HS-5 (cell line): Measurements from ENCODE around the gene ARFRP1.
"Not testable (repeated sequence)": the region's sequence is repeated elsewhere in the genome, so short reads cannot be mapped to it uniquely, and the experiment has no call there.

ENCODE experiments used
- DNase-seq: peaks from one replicate; pipeline ENCODE4 v3.0.0-alpha.2; 2012; ENCODE audit warnings: low read depth

The ARFRP1 gene

DNA sequence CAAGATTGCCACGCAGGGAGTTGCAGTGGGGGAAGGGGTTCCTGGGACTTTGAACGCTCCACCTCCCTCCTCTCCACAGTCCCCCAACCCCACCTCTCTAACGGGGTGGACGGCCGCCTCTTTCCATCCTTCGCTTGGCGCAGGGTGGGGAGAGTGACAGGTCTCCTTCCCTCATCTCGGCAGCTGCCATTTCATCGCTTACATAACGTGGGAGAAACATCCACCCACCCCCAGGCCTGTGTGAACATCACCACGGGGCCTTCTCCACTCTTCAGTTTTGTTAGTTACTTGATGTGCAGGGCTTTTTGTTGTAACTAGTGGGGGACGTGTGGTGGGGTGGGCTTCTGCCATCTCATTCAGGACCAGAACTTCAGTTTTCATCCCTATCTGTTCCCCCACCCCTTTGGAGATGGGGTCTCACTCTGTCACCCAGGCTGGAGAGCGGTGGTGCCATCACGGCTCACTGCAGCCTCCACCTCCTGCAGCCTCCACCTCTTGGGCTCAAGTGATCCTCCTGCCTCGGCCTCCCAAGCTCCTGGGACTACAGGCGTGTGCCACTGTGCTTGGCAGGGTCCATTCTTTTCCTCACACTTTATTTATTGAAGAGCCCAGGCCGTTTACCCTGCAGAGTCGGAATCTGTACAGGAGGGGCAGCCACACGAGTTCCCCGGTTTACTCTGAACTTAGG is 32.0 kb downstream of the ARFRP1 start:
- no peak for DNase-seq

DNA sequence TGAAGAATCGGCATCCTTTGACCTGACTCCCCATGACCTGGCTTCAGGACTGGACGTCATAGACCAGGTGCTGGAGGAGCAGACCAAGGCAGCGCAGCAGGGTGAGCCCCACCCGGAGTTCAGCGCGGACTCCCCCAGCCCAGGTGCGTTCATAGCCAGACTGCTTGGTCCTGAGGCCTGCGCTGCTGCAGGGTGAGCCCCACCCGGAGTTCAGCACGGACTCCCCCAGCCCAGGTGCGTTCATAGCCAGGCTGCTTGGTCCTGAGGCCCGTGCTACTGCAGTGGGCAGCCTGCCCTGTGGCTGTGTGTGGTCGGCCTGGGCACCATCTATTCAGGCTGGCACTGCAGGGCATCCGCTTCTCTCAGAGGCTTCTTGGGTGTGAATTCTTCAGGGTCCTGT is 33.8 kb downstream of the ARFRP1 start:
- DNase-seq: no peak

DNA sequence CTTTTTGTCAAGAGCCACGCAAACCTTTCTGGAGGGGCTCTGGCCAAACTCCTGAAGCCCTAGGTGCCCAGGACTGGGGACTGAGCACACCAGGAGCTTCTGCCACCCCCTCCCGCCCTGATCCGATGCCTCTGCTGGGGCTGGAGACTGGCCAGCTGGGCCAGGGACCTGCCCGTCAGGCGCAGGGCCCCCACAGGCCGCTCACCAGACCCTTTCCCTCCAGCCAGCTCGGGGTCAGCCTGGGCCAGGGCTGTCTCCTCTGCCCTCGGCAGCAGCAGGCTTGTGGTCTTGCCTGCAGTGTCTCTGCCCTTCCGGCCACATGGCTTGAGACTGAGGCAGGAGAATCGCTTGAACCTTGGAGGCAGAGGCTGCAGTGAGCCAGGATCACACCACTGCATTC is 35.1 kb downstream of the ARFRP1 start:
- no peak for DNase-seq

DNA sequence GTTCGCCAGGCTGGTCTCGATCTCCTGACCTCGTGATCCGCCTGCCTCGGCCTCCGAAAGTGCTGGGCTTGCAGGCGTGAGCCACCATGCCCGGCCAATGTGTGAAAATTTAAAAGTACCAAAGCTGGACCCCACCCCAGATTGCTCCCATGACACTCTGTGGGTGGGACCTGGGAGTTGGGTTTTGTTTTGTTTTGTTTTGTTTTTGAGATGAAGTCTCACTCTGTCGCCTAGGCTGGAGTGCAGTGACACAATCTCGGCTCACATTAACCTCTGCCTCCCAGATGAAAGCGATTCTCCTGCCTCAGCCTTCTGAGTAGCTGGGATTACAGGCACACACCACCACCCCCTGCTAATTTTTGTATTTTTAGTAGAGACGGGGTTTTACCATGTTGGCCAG is 36.1 kb downstream of the ARFRP1 start:
- DNase-seq: not testable (repeated sequence)

DNA sequence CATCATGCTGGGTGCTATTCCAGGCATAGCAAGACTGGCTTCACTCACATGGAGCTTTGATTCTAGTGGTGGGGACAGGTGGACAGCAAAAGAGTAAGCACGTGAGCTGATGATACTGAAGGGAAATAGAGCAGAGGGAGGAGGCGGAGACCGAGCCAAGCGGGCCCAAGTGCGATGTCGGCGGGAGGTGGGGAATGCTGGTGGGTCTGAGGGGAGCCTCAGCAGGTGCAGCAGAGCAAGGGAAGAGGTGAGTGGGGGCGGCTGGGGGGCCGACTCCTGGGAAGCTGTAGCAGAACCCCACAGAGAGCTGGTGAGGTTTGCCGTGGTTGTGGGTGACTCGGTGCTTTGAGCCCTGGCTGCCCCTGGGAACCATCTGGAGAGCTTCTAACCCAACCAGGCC is 39.4 kb downstream of the ARFRP1 start:
- no peak for DNase-seq

DNA sequence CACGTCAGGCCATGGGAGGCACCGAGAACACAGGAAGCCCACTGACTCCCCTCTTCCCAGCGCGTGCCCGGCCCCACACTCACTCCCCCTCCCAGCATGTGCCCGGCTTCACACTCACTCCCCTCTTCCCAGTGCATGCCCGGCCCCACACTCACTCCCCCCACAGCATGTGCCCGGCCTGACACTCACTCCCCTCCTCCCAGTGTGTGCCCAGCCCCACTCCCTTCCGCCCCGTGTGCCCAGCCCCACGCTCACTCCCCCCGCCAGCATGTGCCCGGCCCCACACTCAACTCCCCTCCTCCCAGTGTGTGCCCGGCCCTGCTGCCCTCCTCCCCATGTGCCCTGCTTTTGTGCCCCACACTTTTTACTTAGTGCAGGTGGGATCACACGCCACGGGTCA is 39.9 kb downstream of the ARFRP1 start:
- DNase-seq: no peak

DNA sequence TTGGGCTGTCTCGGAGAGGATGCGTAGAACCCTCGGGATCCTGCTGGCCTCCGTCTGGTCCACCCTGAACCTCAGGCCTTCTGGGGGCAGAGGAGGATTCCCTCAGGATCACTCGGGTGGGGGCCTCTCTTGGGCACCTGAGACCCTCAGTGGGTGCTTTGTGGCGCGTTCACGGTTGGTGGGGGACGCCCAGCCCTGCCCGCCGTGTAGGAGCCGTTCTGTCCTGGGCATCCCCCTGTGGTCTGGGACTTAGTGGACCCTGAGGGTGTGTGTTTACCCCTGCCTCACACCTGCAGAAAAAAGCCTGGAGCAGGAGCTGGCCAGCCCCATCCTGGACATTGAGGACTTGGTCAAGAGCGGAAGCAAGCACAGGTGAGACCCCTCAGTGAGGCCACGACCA is 42.1 kb downstream of the ARFRP1 start:
- no peak for DNase-seq

DNA sequence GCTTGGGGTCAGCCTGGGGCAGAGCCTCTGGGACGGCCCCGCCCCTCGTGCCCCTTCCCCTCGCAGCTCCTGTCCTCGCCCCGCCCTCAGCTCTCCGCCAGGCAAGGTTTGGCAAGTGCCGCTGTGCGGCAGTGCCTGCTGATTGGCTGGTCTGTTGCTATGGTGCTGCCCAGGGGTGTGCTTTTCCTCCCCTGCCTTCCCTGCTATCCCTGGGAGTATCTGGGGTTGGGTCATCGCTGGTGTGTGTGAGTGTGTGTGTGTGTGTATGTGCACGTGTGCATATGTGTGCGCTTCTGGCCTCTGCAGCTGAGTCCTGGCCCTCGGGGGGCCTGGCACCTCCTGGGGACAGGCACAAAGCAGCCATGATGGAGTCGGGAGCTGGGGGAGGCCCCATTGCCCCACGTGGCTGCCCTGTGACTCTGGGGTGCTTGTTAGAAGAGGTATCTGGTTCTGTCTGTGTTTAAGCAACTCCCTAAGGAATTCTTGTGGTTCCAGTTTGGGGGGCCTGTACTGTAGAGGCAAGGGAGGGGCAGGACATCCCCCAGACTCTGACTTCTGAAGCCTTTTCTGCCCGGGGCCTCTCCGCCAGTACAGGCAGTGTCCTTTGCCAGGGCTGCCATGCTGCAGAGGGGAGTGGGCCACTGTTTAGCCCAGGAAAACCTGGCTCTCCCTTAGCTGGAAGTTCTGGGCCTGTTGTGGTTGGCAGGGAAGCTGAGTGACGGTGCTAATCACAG is 42.7 kb downstream of the ARFRP1 start:
- DNase-seq: no peak

DNA sequence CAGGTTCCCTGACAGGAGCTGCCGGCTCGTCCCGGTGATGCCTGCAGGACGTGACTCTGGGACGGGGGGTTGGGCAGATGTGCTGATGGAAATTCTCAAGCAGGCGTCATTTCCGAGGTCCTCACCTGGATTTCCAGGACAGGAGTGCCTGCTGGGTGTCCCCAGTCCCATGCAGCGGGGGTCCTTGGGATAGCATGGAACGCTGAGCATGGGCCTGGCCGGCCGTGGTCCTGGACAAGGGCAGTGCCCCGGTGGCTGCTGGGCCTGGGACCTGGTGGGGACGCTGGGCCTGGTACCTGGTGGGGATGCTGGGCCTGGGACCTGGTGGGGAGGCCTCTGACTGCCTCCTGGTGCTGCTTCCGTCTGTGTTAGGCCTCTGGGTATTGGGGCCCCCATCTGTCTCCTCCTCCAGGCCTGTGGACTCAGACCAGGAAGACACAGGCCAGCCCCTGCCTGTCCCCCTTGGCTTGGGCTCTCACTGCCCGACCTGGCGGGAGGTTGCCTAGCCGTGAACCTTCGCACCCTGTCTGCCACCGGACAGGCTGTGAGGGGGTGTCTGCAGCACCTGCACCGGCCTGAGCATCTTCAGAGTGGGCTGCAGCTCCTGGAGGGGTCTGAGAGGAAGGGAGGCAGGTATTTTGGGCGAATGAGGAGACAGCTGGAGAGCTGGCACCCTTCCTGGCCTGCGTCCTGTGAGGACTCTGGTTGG is 43.5 kb downstream of the ARFRP1 start:
- DNase-seq: no peak

DNA sequence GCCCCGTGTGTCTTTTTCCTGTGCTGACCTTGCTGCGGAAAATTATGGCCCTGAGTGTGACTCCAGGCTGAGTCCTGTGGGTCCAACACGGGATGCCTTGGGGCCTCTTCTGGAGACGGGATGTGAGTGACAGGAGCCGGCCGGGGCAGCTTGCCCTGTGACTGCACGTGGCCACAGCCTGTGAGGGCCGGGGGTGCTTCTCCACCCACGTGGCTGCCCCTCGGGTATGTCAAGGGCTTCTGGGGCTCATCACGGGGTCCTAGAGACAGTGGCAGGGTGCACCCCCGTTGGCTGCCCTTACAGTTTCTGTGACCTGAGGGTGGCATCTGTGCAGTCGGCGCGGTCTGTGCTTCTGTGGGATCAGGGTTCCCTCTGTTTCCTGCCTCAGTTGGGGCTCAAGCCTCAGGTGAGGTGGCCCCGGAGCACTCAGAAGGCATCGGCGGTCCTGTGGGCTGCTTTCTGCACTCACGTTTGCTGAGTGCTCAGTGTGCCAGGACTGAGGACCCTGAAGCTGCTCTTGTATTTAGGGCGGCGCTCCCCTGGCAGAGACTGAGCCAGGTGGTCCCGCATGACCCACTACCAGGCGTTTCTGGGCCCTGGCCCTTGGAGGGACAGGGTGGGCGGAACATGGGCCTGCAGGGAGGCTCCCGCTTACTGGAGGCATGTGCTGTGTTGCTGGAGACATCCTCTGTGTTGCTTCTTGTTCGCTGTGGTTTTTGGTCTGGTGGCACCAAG is 44.3 kb downstream of the ARFRP1 start:
- no peak for DNase-seq

DNA sequence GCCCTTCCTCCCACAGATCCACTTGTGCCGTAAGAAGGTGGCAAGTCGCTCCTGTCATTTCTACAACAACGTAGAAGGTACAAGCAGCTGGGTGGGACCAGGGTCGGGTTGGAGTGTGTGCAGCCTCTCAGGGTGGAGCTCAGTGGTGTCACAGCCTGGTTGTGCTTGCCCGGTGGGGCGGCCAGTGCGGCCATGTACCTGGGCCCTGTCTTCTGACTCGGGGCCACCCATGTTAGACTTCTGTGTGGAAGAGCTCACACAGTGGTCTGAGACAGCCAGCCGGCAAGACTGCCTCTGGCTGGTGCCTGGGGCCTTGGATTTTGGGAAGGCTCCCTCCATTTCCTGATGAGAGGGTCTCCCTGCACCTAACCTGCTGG is 45.0 kb downstream of the ARFRP1 start:
- no peak for DNase-seq

DNA sequence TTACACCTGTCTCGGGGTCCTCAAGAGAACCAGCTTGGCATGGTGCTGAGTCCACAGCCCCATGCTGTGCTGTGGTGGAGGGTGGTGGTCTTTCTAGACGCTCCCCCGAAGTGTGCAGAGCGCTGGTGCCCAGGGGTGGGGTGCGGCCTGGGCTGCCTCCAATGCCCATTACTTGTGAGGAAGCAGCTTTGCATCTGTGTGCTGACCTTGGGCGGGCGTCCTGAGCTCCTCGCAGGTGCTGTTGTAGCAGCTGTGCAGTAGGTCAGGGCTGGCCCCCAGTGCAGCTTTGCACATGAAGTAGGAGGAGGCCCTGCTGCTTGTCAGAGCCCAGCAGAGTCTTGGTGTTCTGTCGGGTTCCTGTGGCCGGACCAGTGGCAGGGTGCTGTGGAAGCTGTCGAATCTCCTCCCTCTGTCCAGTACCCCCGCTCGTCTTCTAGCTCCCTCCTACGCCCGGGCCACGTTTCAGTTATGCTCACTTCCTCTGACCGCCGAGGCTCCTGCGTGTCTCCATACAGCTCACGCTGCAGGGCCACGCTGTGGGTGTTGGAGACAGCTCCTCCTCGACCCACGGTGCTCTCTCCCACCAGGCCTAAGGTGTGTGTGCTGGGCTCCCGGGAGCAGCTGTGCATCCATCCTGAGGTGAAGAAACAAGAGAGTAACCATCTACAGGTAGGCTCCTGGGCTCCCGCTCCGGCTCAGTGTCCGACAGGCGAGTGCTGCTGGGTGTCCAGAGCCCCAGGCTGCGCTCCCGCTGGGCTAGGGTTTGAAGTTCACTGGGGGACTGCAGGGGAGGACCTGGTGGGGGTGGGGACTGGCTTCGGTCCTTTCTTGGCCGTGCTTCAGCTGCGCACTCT is 45.6 kb downstream of the ARFRP1 start:
- DNase-seq: no peak

DNA sequence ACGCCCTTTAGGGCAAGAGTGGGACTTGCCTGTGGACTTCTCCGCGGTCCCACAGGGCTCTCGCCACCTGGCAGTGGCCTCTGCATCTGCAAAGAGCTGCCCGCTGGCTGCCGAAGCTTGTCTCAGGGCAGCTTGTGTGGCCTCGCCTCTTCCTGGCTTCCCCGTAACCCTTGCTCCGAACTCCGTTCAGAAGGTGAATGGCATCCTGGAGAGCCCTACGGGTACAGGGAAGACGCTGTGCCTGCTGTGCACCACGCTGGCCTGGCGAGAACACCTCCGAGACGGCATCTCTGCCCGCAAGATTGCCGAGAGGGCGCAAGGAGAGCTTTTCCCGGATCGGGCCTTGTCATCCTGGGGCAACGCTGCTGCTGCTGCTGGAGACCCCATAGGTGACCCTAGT is 46.7 kb downstream of the ARFRP1 start:
- no peak for DNase-seq

DNA sequence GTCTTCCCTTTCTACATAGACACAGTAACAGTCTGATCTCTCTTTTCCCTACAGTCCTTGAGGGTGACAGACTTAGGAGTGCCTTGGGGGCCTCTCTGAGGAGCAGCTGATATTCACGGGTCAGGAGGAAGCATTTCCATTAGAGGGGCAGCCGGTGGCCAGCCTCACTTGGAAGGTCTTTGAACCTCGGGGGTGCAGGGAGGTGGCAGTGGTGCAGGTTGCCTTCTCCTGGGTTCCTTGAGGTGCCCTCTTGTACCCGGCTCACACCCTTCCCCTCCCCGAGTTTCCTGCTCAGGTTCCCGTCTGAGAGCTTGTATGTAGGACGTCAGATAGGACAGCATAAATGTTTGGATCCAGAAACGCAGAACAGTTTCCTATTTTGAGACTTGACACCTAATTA is 47.2 kb downstream of the ARFRP1 start:
- no peak for DNase-seq

DNA sequence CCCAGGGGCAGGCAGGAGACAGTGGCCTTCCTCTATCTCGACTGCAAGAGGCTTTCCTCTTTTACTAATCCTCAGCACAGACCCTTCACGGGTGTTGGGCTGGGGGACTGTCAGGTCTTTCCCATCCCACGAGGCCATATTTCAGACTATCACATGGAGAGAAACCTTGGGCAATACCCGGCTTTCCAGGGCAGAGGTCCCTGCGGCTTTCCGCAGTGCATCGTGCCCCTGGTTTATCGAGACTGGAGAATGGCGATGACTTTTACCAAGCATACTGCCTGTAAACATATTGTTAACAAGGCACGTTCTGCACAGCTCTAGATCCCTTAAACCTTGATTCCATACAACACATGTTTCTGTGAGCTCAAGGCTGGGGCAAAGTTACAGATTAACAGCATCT is 47.6 kb downstream of the ARFRP1 start:
- DNase-seq: not testable (repeated sequence)

DNA sequence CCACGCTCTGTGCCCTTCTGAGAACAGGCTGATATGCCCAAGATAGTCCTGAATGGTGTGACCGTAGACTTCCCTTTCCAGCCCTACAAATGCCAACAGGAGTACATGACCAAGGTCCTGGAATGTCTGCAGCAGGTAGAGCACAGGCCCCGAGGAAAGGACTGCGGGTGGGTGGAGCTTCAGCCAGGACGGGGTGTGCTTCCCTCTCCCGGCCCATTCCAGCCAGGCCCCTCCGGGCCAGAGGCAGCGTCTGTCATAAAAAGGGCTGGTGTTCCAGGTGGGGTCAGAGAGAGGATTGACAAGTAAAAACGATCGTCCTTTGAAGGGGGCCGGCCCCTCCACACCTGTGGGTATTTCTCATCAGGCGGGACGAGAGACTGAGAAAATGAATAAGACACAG is 48.4 kb downstream of the ARFRP1 start:
- DNase-seq: no peak

DNA sequence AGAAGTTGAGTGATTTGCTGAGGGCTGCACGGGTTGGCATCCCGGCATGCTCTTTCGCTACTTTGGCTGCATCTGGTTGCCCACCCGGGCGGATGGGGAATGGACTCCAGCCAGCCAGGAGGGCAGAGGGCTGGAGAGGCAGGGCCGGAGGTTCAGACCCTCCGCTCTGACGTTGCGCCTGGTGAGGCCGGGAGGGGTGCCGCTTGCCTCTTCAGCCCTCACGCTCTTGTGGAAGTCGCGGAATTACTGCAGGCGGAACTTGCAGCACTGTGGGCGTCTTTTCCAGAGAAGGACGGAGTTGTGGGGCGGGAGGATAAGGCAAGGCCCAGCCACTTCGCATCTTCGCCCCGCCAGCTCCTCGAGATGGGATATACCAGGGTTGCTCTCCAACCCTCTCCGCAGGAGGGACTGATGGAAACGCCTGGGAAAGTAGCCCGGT is 49.0 kb downstream of the ARFRP1 start:
- no peak for DNase-seq

DNA sequence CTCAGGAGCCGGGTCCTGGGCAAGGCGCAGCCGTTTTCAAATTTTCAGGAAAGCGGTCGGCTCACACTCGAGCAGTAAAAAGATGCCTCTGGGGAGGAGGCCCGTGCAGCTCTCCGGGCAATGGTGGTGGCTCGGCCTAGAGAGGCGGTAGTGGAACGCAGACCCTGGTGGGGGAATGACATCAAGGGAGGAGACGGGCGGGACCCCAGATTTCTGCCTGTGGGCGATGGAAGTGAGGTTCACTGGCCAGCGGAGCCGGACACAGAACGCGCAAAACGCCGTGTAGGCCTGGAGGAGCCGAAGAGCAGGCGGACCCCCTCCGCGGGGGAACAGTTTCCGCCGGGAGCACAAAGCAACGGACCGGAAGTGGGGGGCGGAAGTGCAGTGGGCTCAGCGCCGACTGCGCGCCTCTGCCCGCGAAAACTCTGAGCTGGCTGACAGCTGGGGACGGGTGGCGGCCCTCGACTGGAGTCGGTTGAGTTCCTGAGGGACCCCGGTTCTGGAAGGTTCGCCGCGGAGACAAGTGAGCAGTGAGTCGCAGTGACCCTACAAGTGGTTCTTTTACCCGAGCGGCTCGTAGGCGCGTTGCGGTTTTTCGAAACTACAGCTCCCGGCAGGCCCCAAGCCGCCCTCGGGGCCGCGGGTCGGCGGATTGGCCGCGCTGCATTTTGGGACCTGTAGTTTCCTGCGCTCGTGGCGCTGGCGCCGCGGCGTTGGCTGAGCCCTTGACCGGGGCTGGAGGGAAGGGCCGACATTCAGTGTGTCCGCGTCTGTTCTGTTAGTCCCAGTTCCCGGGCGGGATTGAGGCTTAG is 49.6 kb downstream of the ARFRP1 start, which contains the start of gene RTEL1:
Gene RTEL1, plus strand, starts transcription at position 376 of the 812 bp plus-strand sequence. CDS start 1,091 bp downstream, outside the sequence.
- peak; percentile 85 for DNase-seq

DNA sequence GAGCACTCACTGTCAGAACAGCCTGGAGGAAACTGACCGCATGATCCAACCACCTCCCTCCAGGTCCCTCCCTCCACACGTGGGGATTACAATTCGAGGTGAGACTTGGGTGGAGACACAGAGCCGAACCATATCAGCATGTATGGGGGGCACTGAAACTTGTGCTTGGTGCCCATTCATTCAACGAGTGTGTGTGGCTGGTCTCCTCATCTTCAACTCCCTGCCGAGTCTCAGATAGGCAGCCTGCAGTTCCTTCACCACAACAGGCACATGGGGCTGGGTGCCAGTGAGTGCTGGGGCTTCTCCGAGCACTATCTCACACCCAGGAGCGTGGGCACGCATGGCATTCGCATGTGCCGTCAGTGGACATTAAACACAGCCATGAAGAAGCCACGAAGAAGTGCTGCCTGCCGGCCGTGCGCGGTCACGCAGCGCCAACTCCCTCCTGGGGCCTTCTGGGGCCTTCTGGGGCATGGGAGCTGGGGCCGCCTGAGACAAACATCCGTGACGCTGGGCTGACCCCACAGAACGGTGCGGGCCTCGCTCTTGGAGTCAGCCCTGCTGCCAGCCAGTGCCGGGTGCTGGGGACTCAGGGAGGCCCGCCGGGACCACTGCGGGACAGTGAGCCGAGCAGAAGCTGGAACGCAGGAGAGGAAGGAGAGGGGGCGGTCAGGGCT is 50.4 kb downstream of the ARFRP1 start:
- no peak for DNase-seq

DNA sequence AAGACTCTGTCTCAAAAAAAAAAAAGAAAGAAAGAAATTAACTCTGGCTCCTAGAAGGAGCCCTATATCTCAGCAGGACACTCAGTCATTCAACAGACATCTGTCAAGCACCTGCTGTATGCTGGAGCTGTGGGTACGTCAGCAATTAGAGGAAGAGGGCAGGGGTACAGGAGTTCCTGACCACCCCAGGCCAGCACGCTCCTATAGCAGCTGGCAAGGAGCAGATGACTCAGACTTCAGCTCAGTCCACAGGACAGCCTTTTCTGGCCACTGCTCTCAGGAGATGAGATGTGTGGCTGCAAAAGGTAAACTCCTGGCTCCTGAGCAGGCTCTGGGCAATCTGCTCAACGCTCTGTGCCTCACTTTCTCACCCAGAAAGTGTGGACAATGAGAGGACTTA is 51.3 kb downstream of the ARFRP1 start:
- DNase-seq: no peak
